Loucy (cell line): ENCODE results near the gene HELLS.

Experiments
- CTCF ChIP-seq: fragments of 200-600 bp; sonication (generic); conservative IDR thresholded peaks from 2 replicates; pipeline ENCODE4 v1.5.1; 2014; ENCODE audit warnings: mild to moderate bottlenecking, antibody characterized with exemption, low read length
- EZH2phosphoT487 ChIP-seq: fragments of 200-600 bp; IDR thresholded peaks from 2 replicates; pipeline ENCODE4 v1.6.1; 2018; ENCODE audit warnings: antibody characterized with exemption, mild to moderate bottlenecking, moderate library complexity, borderline replicate concordance

- TF ChIP-seq CTCF (no peak), EZH2phosphoT487 (no peak)
Observed at GRCh38 chr10:94546901-94547185, 1.3 kb downstream of the HELLS start.
